Naive B cell (primary cell): ENCODE measurements around the gene ALDH6A1. TPM values are rescaled to one million over a fixed set of nuclear protein-coding genes. Genes with fewer than 3 reads are reported as not detected.

Experiments
- ATAC-seq, 2 donors: fragments of 150-1000 bp; cut with Tn5 transposase; 2 replicates each; pipeline ENCODE4 v1.10.0; 2021; ENCODE audit warnings: low read depth in 2 of 2, mild to moderate bottlenecking in 2 of 2, moderate library complexity in 2 of 2
- DNase-seq: peaks from one replicate; pipeline ENCODE4 v3.0.0; 2022
- H3K27ac Mint-ChIP-seq, 6 donors: one replicate each; pipeline ENCODE4 v1.8.0; 2020 to 2022; ENCODE audit warnings: mild to moderate bottlenecking in 6 of 6, mixed read lengths in 6 of 6, moderate library complexity in 5 of 6, inconsistent platforms in 2 of 6
- H3K27me3 Mint-ChIP-seq, 3 donors: one replicate each; pipeline ENCODE4 v1.8.0; 2021 to 2022; ENCODE audit warnings: mixed read lengths in 3 of 3, mild to moderate bottlenecking in 1 of 3
- H3K36me3 Mint-ChIP-seq, 2 donors: one replicate each; pipeline ENCODE4 v1.8.0; 2020 to 2022; ENCODE audit warnings: mixed read lengths in 2 of 2, inconsistent platforms in 1 of 2, mild to moderate bottlenecking in 1 of 2
- H3K4me1 Mint-ChIP-seq, 3 donors: one replicate each; pipeline ENCODE4 v1.8.0; 2020 to 2022; ENCODE audit warnings: mixed read lengths in 3 of 3, inconsistent platforms in 1 of 3, mild to moderate bottlenecking in 1 of 3, moderate library complexity in 1 of 3
- H3K4me3 Mint-ChIP-seq, 8 donors: one replicate each; pipeline ENCODE4 v1.8.0; 2020 to 2022; ENCODE audit warnings: mild to moderate bottlenecking in 8 of 8, mixed read lengths in 8 of 8, moderate library complexity in 8 of 8, inconsistent platforms in 2 of 8
- H3K9me3 Mint-ChIP-seq, 7 donors: one replicate each; pipeline ENCODE4 v1.8.0; 2020 to 2022; ENCODE audit warnings: mixed read lengths in 7 of 7, mild to moderate bottlenecking in 5 of 7, inconsistent platforms in 2 of 7, moderate library complexity in 1 of 7
- polyA plus RNA-seq, 6 donors: library from polyadenylated mRNA; unstranded; fragments of 300-500 nt; fragmentation: Illumina TruSeq; gene quantifications; one replicate each; pipeline ENCODE4 v1.2.3, GENCODE V29; 2021; ENCODE audit warnings: low read depth in 6 of 6

ALDH6A1 gene
- polyA plus RNA-seq, 6 donors from 2014 or later: 14.5 to 24.3 (median 20.6) TPM

- Mint-ChIP-seq H3K4me1 (peaks cover 2 to 11% (median 7%) of the 10 kb centered on the region in 3 donors), H3K27ac (peak overlapping the region in 1 of 6 donors; percentile 11), H3K4me3 (no peak overlapping the region), H3K27me3 (no peaks in the 10 kb centered on the region), H3K9me3 (peaks cover 0 to 2% (median 0%) of the 10 kb centered on the region in 7 donors), H3K36me3 (no peaks in the 10 kb centered on the region)
- ATAC-seq (no peak), DNase-seq (no peak)
These were observed 49.7 kb downstream of the ALDH6A1 start for GRCh38 chr14:74034572-74034971.

GRCh38 chr14:74029136-74029535, 55.1 kb downstream of the ALDH6A1 start:
- Mint-ChIP-seq H3K4me1 (peaks cover 2 to 7% (median 5%) of the 10 kb centered on the region in 3 donors), H3K9me3 (peaks cover 0 to 2% (median 0%) of the 10 kb centered on the region in 7 donors), H3K27ac (no peak overlapping the region), H3K4me3 (no peak overlapping the region), H3K36me3 (no peaks in the 10 kb centered on the region), H3K27me3 (no peaks in the 10 kb centered on the region)
- DNase-seq (no peak), ATAC-seq (no peak)

GRCh38 chr14:74022346-74022745, 61.9 kb downstream of the ALDH6A1 start:
- no peaks in the 10 kb centered on the region for H3K27me3 Mint-ChIP-seq
- ATAC-seq (no peak), DNase-seq (no peak)
- peaks cover 14% of the 10 kb centered on the region in 3 donors for H3K4me1 Mint-ChIP-seq
- no peaks in the 10 kb centered on the region for H3K36me3 Mint-ChIP-seq
- no peak overlapping the region for H3K4me3 Mint-ChIP-seq
- H3K27ac Mint-ChIP-seq: peak overlapping the region in 1 of 6 donors; percentile 40
- no peaks in the 10 kb centered on the region for H3K9me3 Mint-ChIP-seq

GRCh38 chr14:74019408-74020137, 64.7 kb downstream of the ALDH6A1 start:
- Mint-ChIP-seq H3K27me3 (no peaks in the 10 kb centered on the region), H3K4me3 (peak overlapping the region; percentile 90 to 97 (median 94)), H3K27ac (peak overlapping the region; percentile 93 to 99 (median 97)), H3K9me3 (no peaks in the 10 kb centered on the region), H3K4me1 (peaks cover 14 to 18% (median 14%) of the 10 kb centered on the region in 3 donors), H3K36me3 (no peaks in the 10 kb centered on the region)
- DNase-seq (no peak), ATAC-seq (no peak)

- no peaks in the 10 kb centered on the region for H3K9me3 Mint-ChIP-seq
- peaks cover 0 to under 1% of the 10 kb centered on the region in 2 donors for H3K36me3 Mint-ChIP-seq
- H3K27me3 Mint-ChIP-seq: no peaks in the 10 kb centered on the region
- ATAC-seq (peak; percentile 94), DNase-seq (peak; percentile 89)
- peak within 1 kb of the TSS; percentile 90 to 97 (median 94) for H3K4me3 Mint-ChIP-seq
- peak within 1 kb of the TSS; percentile 93 to 99 (median 98) for H3K27ac Mint-ChIP-seq
- H3K4me1 Mint-ChIP-seq: peaks cover 14 to 18% (median 14%) of the 10 kb centered on the region in 3 donors
These were observed 65.5 kb downstream of the ALDH6A1 start, which contains the start of the genes BBOF1 and ENTPD5 for GRCh38 chr14:74018586-74019407. Gene BBOF1, plus strand, starts transcription at chr14:74019349. Its CDS starts 130 bp downstream, at chr14:74019479. Gene ENTPD5, minus strand, starts transcription at chr14:74019288. Its CDS starts 31,186 bp downstream, at chr14:73988102.

- Mint-ChIP-seq H3K4me1 (peaks cover 14 to 18% (median 14%) of the 10 kb centered on the region in 3 donors), H3K27ac (peak overlapping the region; percentile 91 to 97 (median 95)), H3K9me3 (no peaks in the 10 kb centered on the region), H3K36me3 (peaks cover 0 to 5% of the 10 kb centered on the region in 2 donors), H3K4me3 (peak overlapping the region; percentile 90 to 97 (median 94)), H3K27me3 (no peaks in the 10 kb centered on the region)
- ATAC-seq (no peak), DNase-seq (peak; percentile 7)
These were observed 66.1 kb downstream of the ALDH6A1 start for GRCh38 chr14:74018174-74018585.

- Mint-ChIP-seq H3K27ac (no peak overlapping the region), H3K36me3 (peaks cover 4 to 5% of the 10 kb centered on the region in 2 donors), H3K4me1 (peaks cover 14 to 18% (median 14%) of the 10 kb centered on the region in 3 donors), H3K27me3 (no peaks in the 10 kb centered on the region), H3K4me3 (peak overlapping the region in 1 of 8 donors; percentile 39), H3K9me3 (no peaks in the 10 kb centered on the region)
- no peak for ATAC-seq
- no peak for DNase-seq
These were observed 68.3 kb downstream of the ALDH6A1 start for GRCh38 chr14:74015963-74016362.

- H3K4me1 Mint-ChIP-seq: peaks cover 14 to 17% (median 14%) of the 10 kb centered on the region in 3 donors
- peak overlapping the region in 1 of 8 donors; percentile 38 for H3K4me3 Mint-ChIP-seq
- no peaks in the 10 kb centered on the region for H3K27me3 Mint-ChIP-seq
- H3K9me3 Mint-ChIP-seq: no peaks in the 10 kb centered on the region
- H3K27ac Mint-ChIP-seq: peak overlapping the region in 2 of 6 donors; percentile 38 to 42
- DNase-seq (no peak), ATAC-seq (no peak)
- peaks cover 5% of the 10 kb centered on the region in 2 donors for H3K36me3 Mint-ChIP-seq
These were observed 69.1 kb downstream of the ALDH6A1 start for GRCh38 chr14:74015176-74015575.

GRCh38 chr14:74014299-74014698, 70.0 kb downstream of the ALDH6A1 start:
- peaks cover 5% of the 10 kb centered on the region in 2 donors for H3K36me3 Mint-ChIP-seq
- no peaks in the 10 kb centered on the region for H3K9me3 Mint-ChIP-seq
- DNase-seq (no peak), ATAC-seq (no peak)
- no peaks in the 10 kb centered on the region for H3K27me3 Mint-ChIP-seq
- H3K4me3 Mint-ChIP-seq: no peak overlapping the region
- H3K4me1 Mint-ChIP-seq: peaks cover 11 to 12% (median 12%) of the 10 kb centered on the region in 3 donors
- H3K27ac Mint-ChIP-seq: no peak overlapping the region

- Mint-ChIP-seq H3K9me3 (no peaks in the 10 kb centered on the region), H3K27me3 (no peaks in the 10 kb centered on the region), H3K36me3 (peaks cover 5% of the 10 kb centered on the region in 2 donors), H3K27ac (no peak overlapping the region), H3K4me3 (no peak overlapping the region), H3K4me1 (no peaks in the 10 kb centered on the region)
- DNase-seq: no peak
- no peak for ATAC-seq
These were observed 75.3 kb downstream of the ALDH6A1 start for GRCh38 chr14:74008843-74009499.
